Renal cortical epithelial cell (primary cell): ENCODE results near the gene PPP1R14C. TPM values are rescaled to one million over a fixed set of nuclear protein-coding genes. Genes with fewer than 3 reads are reported as not detected.
"Not testable (repeated sequence)": the region's sequence is repeated elsewhere in the genome, so short reads cannot be mapped to it uniquely, and the experiment has no call there.

Source experiments
- DNase-seq: peaks from one replicate; pipeline ENCODE4 v3.0.0-alpha.2; 2011; ENCODE audit warnings: low read depth
- total RNA-seq: library from RNA; depleted of rRNA; stranded (reverse); fragments of >200 nt; gene quantifications from 2 replicates; pipeline ENCODE4 v1.2.3, GENCODE V29; 2014

Gene PPP1R14C, protein sequence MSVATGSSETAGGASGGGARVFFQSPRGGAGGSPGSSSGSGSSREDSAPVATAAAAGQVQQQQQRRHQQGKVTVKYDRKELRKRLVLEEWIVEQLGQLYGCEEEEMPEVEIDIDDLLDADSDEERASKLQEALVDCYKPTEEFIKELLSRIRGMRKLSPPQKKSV
- total RNA-seq, result 17.0 and 25.5 TPM in 2 replicates

DNA sequence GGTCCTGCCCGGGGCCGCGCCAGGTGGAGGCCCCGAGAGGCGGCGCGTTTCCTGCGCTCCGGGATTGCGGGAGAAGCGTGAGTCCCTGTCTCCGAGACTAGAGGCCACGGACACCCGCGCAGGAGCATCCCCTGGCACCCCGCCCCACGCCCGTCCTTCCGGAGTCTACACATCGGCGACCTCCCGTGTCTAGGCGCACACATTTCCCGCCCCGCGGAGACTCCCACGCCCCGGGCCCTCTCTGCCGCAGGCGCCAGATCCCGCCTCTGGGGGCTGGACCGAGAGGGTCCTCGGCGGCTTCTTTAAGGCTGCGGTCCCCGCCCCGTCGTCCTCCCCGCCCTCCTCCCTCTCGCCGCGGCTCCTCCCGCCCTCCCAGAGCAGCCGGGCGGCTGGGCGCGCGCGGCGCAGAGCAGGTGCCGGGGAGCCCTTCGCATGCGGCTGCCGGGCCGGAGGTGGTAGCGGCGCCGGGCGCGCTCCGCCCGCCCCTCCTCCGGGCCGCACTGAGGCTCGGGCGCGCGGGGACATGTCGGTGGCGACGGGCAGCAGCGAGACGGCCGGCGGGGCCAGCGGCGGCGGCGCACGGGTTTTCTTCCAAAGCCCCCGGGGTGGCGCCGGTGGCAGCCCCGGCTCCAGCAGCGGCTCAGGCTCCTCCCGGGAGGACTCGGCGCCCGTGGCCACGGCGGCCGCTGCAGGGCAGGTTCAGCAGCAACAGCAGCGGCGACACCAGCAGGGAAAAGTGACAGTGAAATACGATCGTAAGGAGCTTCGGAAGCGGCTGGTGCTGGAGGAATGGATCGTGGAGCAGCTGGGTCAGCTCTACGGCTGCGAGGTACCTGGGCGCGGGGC is at the start of gene PPP1R14C:
TSS of gene PPP1R14C (plus strand) at position 375 of the 846 bp plus-strand sequence. CDS start at position 524, 149 bp downstream.
- DNase-seq, result peak; percentile 40

DNA sequence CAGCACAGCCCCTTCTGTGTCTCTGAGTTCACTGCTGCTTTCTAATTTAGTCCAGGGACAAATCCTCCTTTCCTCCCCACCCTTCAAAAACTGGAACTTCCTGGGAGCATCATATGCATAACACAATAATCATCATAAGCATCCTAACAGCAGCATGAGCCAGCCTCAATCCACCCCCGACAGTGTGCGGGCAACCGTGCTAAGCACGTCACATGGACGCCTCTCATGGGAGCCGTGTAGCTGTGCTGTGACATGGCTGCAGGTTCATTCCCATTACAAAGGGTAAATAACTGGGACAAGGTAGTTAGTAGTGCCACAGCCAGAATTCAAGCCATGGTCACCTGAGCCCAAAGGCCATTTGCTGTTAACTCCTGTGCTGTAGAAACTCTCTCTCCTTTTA is 49.4 kb upstream of the PPP1R14C start:
- DNase-seq, result no peak

DNA sequence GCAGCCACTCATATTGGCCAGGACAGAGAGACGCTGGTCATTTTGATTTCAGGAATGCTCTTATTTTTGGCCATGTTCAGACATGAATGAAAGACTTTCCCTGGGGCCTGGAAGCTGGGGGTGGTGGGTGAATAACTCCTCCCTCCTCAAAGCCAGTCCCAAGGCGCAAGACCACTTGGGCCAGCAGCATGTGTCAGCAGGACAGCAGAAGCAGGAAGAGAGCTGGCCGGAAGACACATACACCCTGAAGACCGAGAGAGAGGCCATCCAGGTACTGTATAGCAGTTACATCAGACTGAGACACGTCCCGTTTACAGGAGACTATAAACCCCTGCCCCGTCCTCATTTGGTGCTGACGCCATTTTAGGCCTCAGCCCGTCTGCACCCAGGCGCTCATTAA is 44.7 kb upstream of the PPP1R14C start:
- DNase-seq, result no peak

DNA sequence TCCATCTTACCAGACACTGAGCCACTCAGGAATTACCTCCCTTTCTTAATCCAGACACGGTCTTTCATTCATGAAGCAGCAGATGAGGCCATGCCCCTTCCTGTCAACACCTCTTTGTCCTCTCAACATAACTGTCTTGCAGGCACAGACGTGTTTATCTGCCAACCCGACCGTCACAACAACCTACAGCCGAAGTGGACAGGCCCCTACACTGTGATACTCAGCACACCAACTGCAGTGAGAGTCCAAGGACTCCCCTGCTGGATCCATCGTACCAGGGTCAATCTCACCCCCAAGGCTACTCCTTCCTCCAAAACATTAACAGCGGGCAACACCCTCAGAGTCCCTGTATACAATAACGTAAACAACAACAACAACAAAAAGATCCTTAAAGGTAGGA is 43.3 kb upstream of the PPP1R14C start:
- DNase-seq, result no peak

DNA sequence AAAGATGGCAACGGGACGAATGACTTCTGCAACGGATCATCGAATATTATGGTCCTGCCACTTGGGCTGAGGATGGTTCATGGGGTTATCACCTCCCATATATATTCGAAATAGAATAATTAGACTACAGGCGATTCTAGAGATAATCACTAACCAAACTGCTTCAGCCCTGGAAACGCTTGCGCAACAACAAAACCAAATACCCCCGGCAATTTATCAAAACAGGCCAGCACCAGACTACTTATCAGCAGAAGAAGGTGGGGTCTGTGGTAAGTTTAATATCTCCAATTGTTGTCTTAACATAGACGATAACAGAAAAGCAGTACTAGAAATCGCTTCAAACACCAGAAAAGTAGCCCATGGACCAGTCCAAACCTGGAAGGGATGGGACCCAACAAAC is 42.9 kb upstream of the PPP1R14C start:
- no peak for DNase-seq

DNA sequence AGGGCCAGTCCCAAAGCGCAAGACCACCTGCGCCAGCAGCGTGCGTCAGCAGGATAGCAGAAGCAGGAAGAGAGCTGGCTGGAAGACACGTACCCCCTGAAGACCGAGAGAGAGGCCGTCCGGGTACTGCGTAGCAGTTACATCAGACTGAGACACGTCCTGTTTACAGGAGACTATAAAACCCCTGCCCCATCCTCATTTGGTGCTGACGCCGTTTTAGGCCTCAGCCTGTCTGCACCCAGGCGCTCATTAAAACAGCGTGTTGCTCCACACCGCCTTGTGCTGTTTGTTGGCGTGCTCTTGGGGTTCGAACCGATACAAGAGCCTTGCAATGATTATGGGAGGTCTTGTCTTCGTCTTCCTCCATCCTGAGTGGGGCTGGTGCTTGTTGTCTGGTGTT is 42.1 kb upstream of the PPP1R14C start:
- DNase-seq, result no peak

DNA sequence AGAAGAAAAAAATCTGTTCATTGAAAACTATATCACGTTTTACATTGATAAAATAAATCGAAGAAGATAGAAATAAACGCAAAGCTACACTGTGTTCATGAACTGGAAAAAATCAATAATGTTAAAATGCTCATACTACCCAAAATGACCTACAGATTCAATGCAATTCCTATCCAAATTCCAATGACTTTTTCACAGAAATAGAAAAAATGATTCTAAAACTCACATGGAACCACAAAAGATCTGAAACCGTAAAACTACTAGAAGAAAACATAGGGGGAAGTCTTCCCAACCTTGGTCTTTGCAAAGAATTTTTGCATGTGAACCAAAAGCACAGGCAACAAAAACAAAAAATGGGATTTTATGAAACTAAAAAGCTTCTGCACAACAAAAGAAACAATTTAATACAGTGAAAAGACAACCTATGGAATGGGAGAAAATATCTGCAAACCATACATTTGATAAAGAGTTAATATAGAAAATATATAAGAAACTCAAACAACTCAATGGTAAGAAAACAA is 40.0 kb upstream of the PPP1R14C start:
- DNase-seq, result no peak

DNA sequence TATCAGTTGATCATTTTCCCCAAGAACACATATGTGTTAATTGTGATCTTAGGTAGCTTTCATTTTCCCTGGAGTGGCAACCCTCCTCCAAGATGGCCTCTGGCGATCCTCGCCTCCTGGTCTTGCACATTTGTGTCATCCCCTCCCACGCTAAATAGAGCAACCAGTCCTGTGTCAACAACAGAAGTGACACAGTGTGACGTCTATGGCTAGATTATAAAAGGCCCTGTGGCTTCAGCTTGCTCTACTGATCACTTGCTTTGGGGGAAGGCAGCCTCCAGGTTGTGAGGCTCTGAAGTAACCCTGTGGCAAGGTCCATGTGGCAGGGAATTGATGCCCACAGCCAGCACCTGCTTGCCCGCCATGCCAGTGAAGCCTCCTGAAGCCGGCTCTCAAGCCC is 30.6 kb upstream of the PPP1R14C start:
- no peak for DNase-seq

DNA sequence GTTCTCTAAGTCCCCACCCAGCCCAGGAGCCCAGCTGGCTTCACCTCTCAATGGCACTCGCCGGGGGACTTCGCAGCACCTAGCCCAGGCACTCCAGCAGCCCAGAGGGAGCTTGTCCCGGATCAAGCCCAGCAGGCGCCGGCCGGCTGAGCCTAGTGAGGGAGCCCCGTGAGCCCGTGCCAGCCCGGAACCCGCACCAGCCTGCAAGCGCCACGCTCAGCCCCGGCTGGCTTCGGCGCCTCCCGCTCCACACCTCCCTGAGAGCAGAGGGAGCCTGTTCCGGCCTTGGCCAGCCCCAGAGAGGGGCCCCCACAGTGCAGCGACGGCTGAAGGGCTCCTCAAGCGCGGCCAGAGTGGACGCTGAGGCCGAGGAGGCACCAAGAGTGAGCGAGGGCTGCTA is 27.1 kb upstream of the PPP1R14C start:
- DNase-seq, result no peak

DNA sequence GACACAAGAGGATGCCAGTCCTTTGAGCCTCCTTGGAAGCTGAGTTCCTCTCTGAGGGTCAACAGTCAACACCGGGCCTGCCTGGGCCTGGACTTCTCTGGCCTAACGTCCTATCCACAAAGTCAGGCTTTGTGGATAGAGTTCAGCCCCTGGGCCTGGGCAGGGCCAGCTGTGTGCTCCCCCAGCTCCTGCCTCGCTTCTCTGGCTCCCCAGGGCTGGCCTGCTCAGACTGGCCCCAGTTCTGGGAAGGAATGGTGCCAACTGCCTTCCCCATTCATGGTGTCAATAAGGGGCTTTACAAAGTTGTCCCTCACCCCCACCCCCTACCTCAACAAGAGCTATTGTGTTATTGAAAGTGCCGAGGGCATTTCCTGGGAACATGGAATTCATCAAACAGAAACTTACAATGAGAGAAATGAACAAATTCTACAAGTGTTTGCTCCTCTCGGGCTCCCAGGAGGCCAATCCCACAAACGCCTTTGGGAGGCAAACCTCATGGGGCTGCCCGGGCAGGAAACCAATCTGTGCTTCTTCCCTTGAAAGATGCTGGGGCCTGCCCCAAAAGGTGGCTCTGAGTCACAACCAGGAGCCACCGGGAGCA is 26.5 kb upstream of the PPP1R14C start:
- DNase-seq, result no peak

DNA sequence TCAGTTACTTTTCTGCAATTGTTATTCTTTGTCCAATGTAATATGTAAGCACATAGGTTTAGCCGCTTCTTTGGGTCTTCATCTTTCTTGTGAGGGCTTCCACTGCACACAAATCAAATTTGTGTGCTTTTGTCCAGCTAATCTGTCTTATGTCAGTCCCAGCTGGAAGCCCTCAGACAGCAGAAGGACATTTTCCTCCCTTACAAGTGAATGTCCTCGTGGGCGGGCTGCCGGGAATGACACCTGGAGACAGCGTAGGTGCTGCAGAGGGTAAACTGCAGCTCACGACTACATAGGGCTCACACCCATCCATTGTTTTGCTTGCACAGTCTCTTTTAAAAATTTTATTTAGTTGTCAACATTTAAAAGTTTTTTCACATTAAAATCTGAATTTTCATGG is 24.6 kb upstream of the PPP1R14C start:
- DNase-seq, result no peak

DNA sequence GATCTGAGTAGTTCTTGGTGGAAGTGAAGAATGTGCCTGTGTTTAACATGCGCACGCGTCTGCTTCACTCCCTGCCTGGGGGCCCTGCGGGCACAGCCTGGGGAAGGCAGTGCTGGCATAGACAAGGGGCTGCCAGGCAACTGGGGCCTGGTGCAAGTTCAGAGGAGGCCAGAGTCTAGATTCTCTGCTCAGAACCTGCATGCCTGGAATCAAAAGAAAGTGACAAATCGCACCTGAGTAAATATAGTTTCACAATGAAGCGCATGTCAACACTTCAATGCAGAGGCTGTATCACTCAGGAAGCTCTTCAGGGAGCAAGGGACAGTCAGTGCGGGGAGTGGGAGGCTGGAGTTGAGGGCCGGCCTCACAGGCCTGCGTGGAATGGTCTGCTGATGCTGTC is 24.2 kb upstream of the PPP1R14C start:
- DNase-seq, result no peak

DNA sequence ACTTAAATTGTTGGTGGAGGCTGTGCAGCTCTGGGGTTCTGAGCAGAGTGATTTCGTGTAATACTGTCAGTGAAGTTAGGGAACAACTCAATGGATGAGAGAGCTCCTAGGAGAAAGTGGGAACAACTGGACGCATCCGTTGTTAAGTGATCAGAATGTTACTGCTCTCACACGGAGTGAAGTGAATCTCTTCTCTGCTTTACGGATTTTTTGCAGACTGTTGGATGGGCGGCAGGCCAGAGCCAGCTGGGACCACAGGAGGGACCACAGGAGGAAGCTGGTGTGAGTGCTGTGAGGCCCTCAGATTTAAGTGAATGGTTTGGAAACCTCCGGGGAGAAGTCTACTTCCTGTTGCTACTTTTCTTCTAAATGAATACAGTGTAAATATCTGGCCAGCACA is 23.7 kb upstream of the PPP1R14C start:
- no peak for DNase-seq

DNA sequence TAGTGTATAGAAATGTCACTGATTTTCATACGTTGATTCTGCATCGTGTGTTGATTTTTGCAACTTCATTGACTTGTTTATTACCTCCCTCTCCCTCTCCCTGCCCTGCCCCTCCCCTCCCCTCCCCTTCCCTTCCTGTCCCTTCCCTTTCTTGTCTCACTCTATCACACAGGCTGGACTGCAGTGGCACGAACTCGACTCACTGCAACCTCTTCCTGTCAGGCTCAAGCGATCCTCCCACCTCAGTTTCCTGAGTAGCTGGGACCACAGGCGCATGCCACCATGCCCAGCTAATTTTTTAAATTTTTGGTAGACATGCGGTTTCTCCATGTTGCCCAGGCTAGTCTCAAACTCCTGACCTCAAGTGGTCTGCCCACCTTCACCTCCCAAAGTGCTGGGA is 19.2 kb upstream of the PPP1R14C start:
- no peak for DNase-seq

DNA sequence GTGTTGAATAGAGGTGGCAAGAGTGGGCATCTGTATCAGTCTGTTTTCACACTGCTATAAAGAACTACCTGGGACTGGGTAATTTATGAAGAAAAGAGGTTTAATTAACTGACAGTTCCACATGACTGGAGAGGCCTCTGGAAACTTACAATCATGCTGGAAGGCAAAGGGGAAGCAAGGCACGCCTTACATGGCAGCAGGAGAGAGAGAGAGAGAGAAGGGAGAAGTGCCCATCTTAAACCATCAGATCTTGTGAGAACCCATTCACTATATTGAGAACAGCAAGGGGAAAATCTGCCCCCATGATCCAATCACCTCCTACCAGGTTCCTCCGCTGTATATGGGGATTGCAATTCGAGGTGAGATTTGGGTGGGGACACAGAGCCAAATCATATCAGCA is 18.6 kb upstream of the PPP1R14C start:
- no peak for DNase-seq

DNA sequence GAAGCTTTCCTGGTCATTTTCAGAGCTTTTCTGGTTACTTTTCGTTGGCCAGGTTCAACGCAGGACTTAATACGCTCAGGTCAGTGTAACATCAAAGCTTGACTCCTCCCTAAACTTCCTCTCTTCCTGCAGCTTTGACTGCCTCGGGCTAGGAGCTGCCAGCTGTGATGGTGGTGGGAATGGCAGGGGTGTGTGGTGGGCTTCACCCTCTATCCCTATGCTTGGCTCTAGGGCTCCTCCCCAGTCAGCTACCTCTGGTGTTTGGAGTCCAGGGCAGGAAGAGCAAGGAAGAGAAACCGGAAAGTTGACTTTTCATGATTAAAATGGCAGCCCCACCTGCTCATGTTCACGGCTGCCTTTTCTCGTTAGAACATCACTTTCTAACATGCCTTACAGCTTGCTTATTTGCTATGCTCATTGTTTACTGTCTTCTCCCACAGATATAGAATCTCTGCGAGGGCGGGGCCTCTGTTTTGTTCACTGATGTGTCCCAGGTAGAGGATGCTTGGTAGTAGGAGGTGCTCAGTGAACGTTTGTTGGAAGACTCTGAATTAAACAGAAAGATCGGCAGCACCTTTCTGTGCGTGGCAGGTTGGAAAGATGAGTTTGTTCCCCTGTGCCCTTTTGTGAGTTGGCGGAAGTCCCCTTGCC is 16.1 kb upstream of the PPP1R14C start:
- DNase-seq, result no peak

DNA sequence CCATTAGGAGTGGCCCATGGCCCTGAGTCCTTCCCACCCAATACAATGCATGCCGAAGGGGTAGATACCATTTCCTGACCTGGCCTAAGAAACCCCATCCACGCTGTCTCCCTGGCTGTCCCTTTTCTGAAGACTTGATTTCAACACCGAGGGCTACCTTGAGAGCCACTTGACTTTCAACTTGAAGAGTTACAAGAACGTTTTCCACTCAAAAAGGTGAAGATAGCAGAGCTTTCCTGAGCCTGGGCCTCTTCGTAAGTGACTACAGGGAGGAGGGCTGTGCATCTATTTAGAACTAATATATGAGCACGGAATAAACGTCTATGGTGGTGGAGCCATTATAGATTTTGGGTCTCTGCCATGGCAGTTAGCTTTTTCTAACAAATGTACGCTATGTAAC is 14.4 kb upstream of the PPP1R14C start:
- DNase-seq, result no peak

DNA sequence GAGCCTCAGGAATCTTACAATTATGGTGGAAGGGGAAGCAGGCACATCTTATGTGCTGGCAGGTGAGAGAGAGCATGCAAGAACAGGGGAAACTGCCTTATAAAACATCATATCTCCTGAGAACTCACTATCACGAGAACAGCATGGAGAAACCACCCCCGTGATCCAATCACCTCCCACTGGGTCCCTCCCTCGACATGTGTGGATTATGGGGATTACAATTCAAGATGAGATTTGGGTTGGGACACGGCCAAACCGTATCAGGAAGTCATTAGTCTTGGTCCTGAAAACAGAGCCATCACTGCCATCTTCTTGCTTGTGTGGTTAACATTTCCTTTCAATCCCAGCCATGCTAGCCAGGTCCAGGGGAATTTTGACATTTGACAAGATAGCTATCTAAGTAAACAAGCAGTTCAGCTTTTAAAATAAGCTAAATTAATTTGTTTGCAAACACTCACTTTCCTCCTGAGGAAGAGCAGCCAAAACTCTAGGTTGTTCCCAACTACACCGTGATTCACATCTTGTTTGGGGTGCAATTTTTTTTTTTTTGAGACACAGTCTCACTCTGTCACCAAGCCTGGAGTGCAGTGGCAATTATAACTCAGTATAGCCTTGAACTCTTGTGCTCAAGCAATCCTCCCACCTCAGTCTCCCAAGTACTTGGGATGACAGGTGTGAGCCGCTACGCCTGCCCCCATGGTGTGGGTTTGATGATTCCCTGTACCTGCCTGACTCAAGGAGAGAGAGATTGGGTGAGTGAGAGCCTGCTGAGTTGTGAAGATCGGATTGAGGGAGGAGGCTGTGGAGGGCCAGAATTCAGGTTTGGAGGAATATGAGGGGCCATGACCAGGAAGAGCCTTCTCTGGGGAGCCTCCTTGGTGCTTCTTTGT is 13.0 kb upstream of the PPP1R14C start:
- peak; percentile 20 for DNase-seq

DNA sequence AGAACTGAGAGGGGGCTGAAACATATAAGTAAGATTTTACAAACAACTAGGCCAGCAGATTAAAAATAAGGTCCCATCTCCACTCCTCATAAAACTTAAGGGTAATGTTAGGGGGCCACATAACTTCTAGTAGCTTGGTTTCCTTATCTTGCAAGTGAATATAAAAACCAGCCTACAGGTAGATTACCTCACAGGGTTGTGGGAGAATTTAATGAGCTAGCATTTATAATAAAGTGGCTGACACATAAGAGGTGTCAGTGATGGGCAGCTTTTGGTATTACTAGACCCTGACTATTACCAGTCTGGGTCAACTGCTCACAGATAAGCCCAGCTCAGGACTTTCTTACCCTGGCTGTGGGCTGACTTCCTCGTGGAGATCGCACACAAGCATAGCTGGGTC is 9.2 kb upstream of the PPP1R14C start:
- DNase-seq, result no peak

DNA sequence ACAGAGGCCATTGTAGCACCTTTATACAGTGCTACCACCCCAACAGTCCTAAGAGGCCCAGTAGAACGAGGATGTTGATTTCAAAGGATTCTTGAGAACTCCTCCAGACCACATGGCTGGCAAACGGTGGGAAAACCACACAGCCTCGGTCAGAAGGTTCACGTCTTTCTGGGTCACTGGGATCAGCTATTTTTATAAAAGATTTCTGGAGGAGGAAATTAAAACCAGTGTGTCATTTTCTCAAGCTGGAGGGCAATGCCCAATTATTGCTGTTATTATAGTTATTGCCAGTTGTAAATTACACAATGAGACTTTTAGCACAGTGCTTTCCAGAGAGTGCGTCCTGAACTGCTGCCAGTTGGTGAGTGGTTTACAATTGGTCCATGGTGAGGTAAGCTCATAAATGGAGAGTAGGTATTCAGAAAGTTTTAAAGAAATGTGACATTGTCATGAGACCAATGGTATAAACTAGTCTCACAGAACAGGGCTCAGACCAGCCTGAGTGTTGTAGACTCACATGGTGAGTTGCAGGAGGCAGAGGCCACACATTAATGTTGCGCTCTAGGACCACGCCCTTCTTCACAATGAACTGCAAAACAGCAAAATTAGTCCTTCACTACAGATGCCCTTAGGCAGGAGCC is 8.4 kb upstream of the PPP1R14C start:
- peak; percentile 72 for DNase-seq

DNA sequence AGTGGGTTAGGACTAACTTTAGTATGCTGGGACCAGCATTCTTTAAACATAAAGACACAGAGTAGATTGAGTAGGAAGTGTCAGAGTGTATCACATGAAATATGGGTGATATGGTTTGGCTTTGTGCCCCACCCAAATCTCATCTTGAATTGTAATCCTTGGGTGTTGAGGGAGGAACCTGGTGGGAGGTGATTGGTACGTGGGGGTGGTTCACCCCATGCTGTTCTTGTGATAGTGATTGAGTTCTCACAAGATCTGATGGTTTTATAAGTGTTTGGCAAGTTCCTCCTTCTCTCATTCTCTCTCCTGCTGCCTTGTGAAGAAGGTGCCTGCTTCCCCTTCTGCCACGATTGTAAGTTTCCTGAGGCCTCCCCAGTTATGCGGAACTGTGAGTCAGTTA is 5.1 kb upstream of the PPP1R14C start:
- not testable (repeated sequence) for DNase-seq
